ENCODE data around the gene ASXL1.
"Not testable (repeated sequence)": the region's sequence is repeated elsewhere in the genome, so short reads cannot be mapped to it uniquely, and the experiment has no call there.

The ASXL1 gene

GRCh38 chr20:32455171-32455900 is 97.2 kb downstream of the ASXL1 start:
- no peak for FAIRE-seq

GRCh38 chr20:32455901-32456701 is 98.0 kb downstream of the ASXL1 start:
- no peak for FAIRE-seq

GRCh38 chr20:32456869-32457478 is 98.8 kb downstream of the ASXL1 start:
- FAIRE-seq: no peak

- no peak for FAIRE-seq
These were observed 99.4 kb downstream of the ASXL1 start for GRCh38 chr20:32457479-32457986.

- FAIRE-seq: no peak
These were observed 100.1 kb downstream of the ASXL1 start for GRCh38 chr20:32458061-32458836.

GRCh38 chr20:32458837-32459220 is 100.7 kb downstream of the ASXL1 start:
- no peak for FAIRE-seq

- no peak for FAIRE-seq
These were observed 102.1 kb downstream of the ASXL1 start for GRCh38 chr20:32460231-32460630.

GRCh38 chr20:32460683-32461320 is 102.7 kb downstream of the ASXL1 start:
- no peak for FAIRE-seq

GRCh38 chr20:32461836-32462600 is 103.9 kb downstream of the ASXL1 start:
- FAIRE-seq: no peak

GRCh38 chr20:32462900-32463641 is 104.9 kb downstream of the ASXL1 start:
- no peak for FAIRE-seq

- no peak for FAIRE-seq
These were observed 105.7 kb downstream of the ASXL1 start for GRCh38 chr20:32463642-32464400.

GRCh38 chr20:32464401-32465091 is 106.4 kb downstream of the ASXL1 start:
- no peak for FAIRE-seq

- no peak for FAIRE-seq
These were observed 107.2 kb downstream of the ASXL1 start for GRCh38 chr20:32465092-32465900.

GRCh38 chr20:32465901-32466675 is 108.0 kb downstream of the ASXL1 start:
- not testable (repeated sequence) for FAIRE-seq

- no peak for FAIRE-seq
These were observed 108.8 kb downstream of the ASXL1 start for GRCh38 chr20:32466739-32467505.

GRCh38 chr20:32467506-32468312 is 109.6 kb downstream of the ASXL1 start:
- no peak for FAIRE-seq

Data from A204.1 (cell line).